AG10803 (cell line): ENCODE results near the gene ART1.
"Not testable (repeated sequence)": the region's sequence is repeated elsewhere in the genome, so short reads cannot be mapped to it uniquely, and the experiment has no call there.

Experiments
- DNase-seq: peaks from one replicate; pipeline ENCODE4 v3.0.0; 2010; ENCODE audit warnings: low read depth
- H3K4me3 ChIP-seq: 2 replicates; pipeline ENCODE4 v1.5.1; 2011; ENCODE audit warnings: mild to moderate bottlenecking, low read length, control low read depth
- TF ChIP-seq, protein P1 (sequence below): conservative IDR thresholded peaks from 2 replicates; pipeline ENCODE4 v1.5.1; 2011; ENCODE audit warnings: mild to moderate bottlenecking, low read length, control low read depth, inconsistent platforms

Gene ART1, protein sequence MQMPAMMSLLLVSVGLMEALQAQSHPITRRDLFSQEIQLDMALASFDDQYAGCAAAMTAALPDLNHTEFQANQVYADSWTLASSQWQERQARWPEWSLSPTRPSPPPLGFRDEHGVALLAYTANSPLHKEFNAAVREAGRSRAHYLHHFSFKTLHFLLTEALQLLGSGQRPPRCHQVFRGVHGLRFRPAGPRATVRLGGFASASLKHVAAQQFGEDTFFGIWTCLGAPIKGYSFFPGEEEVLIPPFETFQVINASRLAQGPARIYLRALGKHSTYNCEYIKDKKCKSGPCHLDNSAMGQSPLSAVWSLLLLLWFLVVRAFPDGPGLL

DNA sequence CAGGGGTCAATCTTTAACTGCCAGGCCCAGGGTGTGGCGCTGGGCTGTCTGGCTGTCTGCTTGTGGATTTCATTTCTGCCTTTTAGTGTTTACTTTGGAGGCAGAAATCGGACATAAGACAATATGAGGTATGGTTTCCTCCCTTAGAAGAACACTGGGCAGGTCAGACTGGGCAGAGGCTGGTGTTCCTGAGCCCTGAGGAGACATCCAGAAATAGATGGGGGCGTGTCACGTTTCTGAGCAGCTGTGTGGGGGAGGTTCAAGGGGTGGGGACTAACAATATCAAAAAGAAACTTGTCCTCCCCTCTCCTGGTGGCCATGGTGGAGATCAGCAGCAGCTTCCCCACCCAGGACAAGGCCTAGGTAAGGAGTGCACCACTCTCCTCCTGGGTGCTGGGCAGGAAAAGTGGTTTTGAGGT lies at the start of gene ART1:
Gene ART1, plus strand, starts transcription at position 312 of the 419 bp plus-strand sequence. CDS start 14,086 bp downstream, outside the sequence.
- no peak for DNase-seq
- H3K4me3 ChIP-seq, result no peak within 1 kb of the TSS
- TF ChIP-seq, protein P1, sequence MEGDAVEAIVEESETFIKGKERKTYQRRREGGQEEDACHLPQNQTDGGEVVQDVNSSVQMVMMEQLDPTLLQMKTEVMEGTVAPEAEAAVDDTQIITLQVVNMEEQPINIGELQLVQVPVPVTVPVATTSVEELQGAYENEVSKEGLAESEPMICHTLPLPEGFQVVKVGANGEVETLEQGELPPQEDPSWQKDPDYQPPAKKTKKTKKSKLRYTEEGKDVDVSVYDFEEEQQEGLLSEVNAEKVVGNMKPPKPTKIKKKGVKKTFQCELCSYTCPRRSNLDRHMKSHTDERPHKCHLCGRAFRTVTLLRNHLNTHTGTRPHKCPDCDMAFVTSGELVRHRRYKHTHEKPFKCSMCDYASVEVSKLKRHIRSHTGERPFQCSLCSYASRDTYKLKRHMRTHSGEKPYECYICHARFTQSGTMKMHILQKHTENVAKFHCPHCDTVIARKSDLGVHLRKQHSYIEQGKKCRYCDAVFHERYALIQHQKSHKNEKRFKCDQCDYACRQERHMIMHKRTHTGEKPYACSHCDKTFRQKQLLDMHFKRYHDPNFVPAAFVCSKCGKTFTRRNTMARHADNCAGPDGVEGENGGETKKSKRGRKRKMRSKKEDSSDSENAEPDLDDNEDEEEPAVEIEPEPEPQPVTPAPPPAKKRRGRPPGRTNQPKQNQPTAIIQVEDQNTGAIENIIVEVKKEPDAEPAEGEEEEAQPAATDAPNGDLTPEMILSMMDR, result no peak

DNA sequence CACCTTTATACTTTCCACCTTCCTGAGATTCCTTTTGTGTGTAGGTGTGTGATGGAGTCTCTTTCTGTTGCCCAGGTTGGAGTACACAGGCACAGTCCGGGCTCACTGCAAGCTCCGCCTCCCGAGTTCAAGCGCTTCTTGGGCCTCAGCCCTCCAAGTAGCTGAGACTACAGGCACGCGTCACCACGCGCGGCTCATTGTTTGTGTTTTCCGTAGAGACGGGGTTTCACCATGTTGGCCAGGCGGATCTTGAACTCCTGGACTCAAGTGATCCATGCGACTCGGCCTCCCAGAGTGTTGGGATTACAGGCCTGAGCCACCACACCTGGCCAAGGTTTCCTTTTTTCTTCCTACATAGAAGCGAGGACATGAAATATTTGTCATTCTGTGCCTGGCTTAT lies 47.2 kb upstream of the ART1 start:
- not testable (repeated sequence) for DNase-seq, H3K4me3 ChIP-seq

DNA sequence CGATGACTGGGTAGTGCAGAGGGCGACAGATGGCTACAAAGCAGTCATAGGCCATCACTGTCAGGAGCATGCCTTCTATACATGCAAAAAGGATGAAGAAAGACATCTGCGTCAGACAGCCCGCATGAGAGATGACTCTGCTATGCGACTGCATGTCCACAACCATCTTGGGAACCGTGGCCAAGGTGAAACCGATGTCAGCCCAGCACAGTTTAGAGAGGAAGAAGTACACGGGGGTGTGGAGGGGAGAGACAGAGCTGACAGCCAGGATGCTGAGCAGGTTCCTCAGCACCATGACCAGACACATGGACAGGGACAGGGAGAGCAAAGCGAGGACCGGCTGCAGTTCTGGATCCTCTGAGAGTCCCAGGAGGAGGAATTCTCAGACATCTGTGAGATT lies 44.7 kb upstream of the ART1 start:
- DNase-seq, H3K4me3 ChIP-seq: not testable (repeated sequence)

DNA sequence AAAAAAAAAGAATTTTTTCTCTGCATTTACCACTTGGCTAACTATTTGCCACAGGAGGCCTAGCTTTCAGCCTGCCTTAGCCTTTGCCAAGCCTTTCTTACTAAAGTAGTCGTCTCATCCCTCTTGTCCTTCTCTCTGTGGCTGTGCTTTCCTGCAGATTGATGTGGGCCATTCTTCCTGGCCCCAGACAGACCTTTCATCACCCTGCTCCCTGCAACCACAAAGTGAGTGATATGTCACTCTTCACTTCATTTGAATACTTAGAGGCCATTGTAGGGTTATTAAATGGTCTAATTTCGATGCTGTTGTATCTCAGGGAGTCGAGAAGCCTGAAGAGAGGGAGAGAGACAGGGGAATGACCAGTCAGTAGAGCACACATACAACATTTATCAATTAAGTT lies 40.8 kb upstream of the ART1 start:
- DNase-seq, result no peak
- no peak overlapping the region for H3K4me3 ChIP-seq
- TF ChIP-seq, protein P1, result no peak

DNA sequence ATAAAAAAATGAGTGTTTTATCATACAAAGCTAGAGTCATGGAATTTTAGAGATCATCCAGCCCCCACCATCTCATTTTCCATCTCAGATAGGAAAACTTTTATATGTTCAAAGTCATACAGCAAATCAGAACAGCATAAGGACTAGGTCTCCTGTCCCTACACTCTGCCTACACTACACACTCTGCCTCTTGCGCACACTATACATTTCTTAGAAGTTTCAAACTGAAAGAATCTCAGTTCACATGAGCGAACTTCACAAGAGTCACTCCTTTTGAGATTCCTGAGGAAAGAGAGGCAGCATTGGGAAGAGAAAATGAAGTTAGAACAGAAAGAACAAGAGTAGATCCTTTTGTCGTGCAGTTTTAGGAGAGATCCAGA lies 39.7 kb upstream of the ART1 start:
- H3K4me3 ChIP-seq, result no peak overlapping the region
- no peak for DNase-seq
- TF ChIP-seq, protein P1, result no peak

DNA sequence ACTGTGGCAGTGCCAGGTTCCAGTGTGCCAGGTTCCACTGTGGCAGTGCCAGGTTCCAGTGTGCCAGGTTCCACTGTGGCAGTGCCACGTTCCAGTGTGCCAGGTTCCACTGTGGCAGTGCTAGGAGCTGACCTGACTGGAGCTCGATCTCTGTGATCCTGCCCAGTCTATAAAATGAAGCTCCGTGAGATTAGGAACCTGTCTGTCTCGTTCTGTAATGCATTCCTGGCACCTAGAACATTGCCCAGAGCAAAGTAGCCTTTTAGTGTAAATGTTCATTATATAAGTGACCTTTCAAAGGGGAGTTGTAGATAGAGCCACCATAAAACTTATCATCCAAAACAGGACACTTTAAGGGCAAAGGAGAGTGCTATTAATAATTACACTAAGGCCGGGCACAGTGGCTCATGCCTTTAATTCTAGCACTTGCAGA lies 39.1 kb upstream of the ART1 start:
- no peak for DNase-seq

DNA sequence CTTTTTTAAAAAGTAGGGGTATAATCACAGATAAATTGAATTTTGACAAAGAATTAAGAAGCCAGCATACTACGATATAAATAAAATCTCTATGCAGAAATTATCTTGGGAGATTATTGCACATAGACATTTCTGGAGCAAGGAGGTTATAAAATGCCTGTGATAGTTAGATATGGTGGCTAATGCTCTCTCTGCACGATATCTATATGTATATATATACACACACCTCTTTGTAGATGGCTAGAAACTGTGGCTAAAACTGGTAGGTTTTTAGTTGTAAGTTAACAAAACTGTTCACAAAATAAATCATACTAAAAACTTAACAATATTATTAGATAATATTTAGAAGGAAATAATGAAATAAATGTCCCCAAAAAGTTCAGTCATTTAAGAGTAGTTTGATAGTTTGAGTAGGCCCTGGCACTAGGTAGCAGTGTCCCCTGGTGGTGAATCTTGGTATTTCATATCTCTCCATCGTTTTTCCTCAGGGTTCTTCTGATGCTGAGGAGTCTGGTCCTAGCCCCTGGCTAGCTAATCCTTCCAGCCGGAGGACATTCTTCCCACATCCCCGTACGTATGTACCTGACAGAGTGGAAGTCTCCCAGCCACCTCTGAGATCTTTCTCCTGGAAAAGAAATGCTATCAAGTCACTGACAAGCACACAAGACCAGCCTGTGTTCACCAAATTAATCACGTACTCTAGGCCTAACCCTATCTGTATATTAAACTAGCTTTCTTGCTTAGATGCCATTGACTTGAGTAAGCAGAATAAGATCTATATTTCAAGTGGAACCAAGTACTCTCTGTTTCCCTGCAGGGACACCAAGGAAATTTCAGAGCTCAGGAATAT lies 35.3 kb upstream of the ART1 start:
- no peak overlapping the region for H3K4me3 ChIP-seq
- peak; percentile 22 for DNase-seq
- TF ChIP-seq, protein P1, result peak; percentile 94

More for the DNA sequence above, 39.1 kb upstream of the ART1 start:
- TF ChIP-seq, protein P1, result no peak
- no peak overlapping the region for H3K4me3 ChIP-seq

DNA sequence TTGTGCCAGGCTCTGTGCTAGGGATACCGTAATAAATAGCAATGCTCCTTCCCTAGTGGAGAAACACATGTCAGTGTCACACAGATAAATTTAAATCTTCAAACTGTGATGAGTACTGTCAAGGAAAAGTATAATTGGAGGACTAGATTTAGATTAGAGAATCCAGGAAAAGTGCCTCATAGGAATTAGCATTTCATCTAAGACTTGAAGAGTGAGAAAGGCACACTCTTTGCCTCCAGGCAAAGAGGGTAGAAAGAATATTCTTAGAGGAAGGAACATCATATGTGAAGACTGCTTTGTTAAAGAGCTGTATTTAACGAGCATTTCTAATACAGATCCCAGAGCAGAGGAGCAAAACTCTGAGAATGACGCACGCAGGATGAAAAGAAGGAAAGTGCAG lies 34.1 kb upstream of the ART1 start:
- TF ChIP-seq, protein P1, result no peak
- DNase-seq, result no peak

More for the DNA sequence above, 34.1 kb upstream of the ART1 start:
- H3K4me3 ChIP-seq, result no peak overlapping the region
